LHCN-M2 (cell line): ENCODE data around the gene CLDN4. TPM values are rescaled to one million over a fixed set of nuclear protein-coding genes. Genes with fewer than 3 reads are reported as not detected.
"Not testable (repeated sequence)": the region's sequence is repeated elsewhere in the genome, so short reads cannot be mapped to it uniquely, and the experiment has no call there.

Experiments
- DNase-seq: peaks from one replicate; pipeline ENCODE4 v3.0.0-alpha.2; 2012; ENCODE audit warnings: low read depth
- total RNA-seq: library from RNA; depleted of rRNA; stranded (reverse); fragments of >200 nt; gene quantifications from 2 replicates; pipeline ENCODE4 v1.2.3, GENCODE V29; 2014

CLDN4 gene
- total RNA-seq, 1 experiment from 2014 or later = 0.17 TPM

- no peak for DNase-seq
Observed at GRCh38 chr7:73823873-73824592, 6.8 kb upstream of the CLDN4 start.

GRCh38 chr7:73824986-73825385 is 5.8 kb upstream of the CLDN4 start:
- DNase-seq = no peak

- peak; percentile 15 for DNase-seq
Observed at GRCh38 chr7:73827567-73828106, 3.2 kb upstream of the CLDN4 start.

- DNase-seq = peak; percentile 62
Observed at GRCh38 chr7:73828107-73828803, 2.5 kb upstream of the CLDN4 start.

GRCh38 chr7:73828972-73829371 is 1.8 kb upstream of the CLDN4 start:
- no peak for DNase-seq

GRCh38 chr7:73829505-73829904 is 1.3 kb upstream of the CLDN4 start:
- no peak for DNase-seq

GRCh38 chr7:73829921-73830680 is 695 bp upstream of the CLDN4 start:
- DNase-seq = no peak

GRCh38 chr7:73831584-73831833 is 713 bp downstream of the CLDN4 start:
- DNase-seq = no peak

GRCh38 chr7:73831834-73832651 is 1.2 kb downstream of the CLDN4 start:
- DNase-seq = no peak

- no peak for DNase-seq
Observed at GRCh38 chr7:73832806-73833205, 2.0 kb downstream of the CLDN4 start.

GRCh38 chr7:73833251-73833919 is 2.6 kb downstream of the CLDN4 start:
- DNase-seq = no peak

- no peak for DNase-seq
Observed at GRCh38 chr7:73834626-73835191, 3.9 kb downstream of the CLDN4 start.

- DNase-seq = not testable (repeated sequence)
Observed at GRCh38 chr7:73837167-73837566, 6.4 kb downstream of the CLDN4 start.

GRCh38 chr7:73838642-73839041 is 7.8 kb downstream of the CLDN4 start:
- DNase-seq = no peak

- DNase-seq = no peak
Observed at GRCh38 chr7:73839290-73839689, 8.5 kb downstream of the CLDN4 start.

GRCh38 chr7:73839743-73840714 is 9.2 kb downstream of the CLDN4 start:
- no peak for DNase-seq

- no peak for DNase-seq
Observed at GRCh38 chr7:73840715-73841379, 10.1 kb downstream of the CLDN4 start.

- no peak for DNase-seq
Observed at GRCh38 chr7:73841689-73842066, 10.9 kb downstream of the CLDN4 start.
